Measurements from ENCODE around the gene ZNF497. TPM values are rescaled to one million over a fixed set of nuclear protein-coding genes. Genes with fewer than 3 reads are reported as not detected.

The ZNF497 gene
- total and polyA plus RNA-seq, 2 of the 13 experiments (the other 11 are each of a cell fraction or from before 2014, with no cell fraction given) = 1.5 to 1.9 TPM

- peak; percentile 91 for TF ChIP-seq ASH2L (IDR thresholded peaks at IDR 0.05; ENCODE audit: insufficient read length, low read depth, low read length)
- TF ChIP-seq NAIF1 (CRISPR knock-in tag; IDR thresholded peaks at IDR 0.05; ENCODE audit: borderline replicate concordance) = peak; percentile 98
- 0 out of 2 replicates have a peak, but pooled peaks have one; percentile 48 for TF ChIP-seq ZNF790 (CRISPR knock-in tag; IDR thresholded peaks at IDR 0.05; ENCODE audit: borderline replicate concordance)
- peak; percentile 99 for TF ChIP-seq HNRNPLL (IDR thresholded peaks at IDR 0.05; ENCODE audit: low read depth, low read length, poor library complexity, severe bottlenecking)
- TF ChIP-seq NFAT5 (CRISPR knock-in tag; IDR thresholded peaks at IDR 0.05) = peak; percentile 75
- TF ChIP-seq ZNF354B (CRISPR knock-in tag; IDR thresholded peaks at IDR 0.05) = peak; percentile 61; the same call in 1 of the 2 replicates
- TF ChIP-seq IRX3 (CRISPR knock-in tag; IDR thresholded peaks at IDR 0.05; ENCODE audit: borderline replicate concordance, low read depth) = peak; percentile 60; the same call in 1 of the 2 replicates
- peak; percentile 85 for TF ChIP-seq GMEB2 (CRISPR knock-in tag; IDR thresholded peaks at IDR 0.05; ENCODE audit: low read depth)
- peak; percentile 63 for TF ChIP-seq NFYC (CRISPR knock-in tag; IDR thresholded peaks at IDR 0.05)
- TF ChIP-seq PPARG (CRISPR knock-in tag; conservative IDR thresholded peaks at IDR 0.05) = 0 out of 2 replicates have a peak, but pooled peaks have one; percentile 14
- TF ChIP-seq KDM5B (CRISPR knock-in tag; IDR thresholded peaks at IDR 0.05; ENCODE audit: borderline replicate concordance) = peak; percentile 88; the same call in 1 of the 2 replicates
- TF ChIP-seq MIXL1 (CRISPR knock-in tag; IDR thresholded peaks at IDR 0.05) = 0 out of 2 replicates have a peak, but pooled peaks have one; percentile 43
- TF ChIP-seq ZFX (CRISPR knock-in tag; IDR thresholded peaks at IDR 0.05; ENCODE audit: low read depth) = peak; percentile 71
- no peak for TF ChIP-seq SMARCE1 (IDR thresholded peaks at IDR 0.05; ENCODE audit: borderline replicate concordance)
- TF ChIP-seq RNF219 (CRISPR knock-in tag; IDR thresholded peaks at IDR 0.05) = no peak
- TF ChIP-seq ATF2 (CRISPR knock-in tag; IDR thresholded peaks at IDR 0.05) = peak; percentile 59; the same call in 1 of the 2 replicates
- TF ChIP-seq GABPA (IDR thresholded peaks at IDR 0.05; ENCODE audit: low read depth, low read length) = peak; percentile 94
- TF ChIP-seq GABPA (CRISPR knock-in tag; IDR thresholded peaks at IDR 0.05; ENCODE audit: low read depth) = peak; percentile 99
Observed at GRCh38 chr19:58305065-58305931, 57.3 kb downstream of the ZNF497 start, which contains the start of gene ERVK3-1 (continued).
